Measurements from ENCODE around the gene PEX14. TPM values are rescaled to one million over a fixed set of nuclear protein-coding genes. Genes with fewer than 3 reads are reported as not detected.

PEX14 gene
- total RNA-seq, 1 experiment from 2014 or later = 27.3 TPM

DNA sequence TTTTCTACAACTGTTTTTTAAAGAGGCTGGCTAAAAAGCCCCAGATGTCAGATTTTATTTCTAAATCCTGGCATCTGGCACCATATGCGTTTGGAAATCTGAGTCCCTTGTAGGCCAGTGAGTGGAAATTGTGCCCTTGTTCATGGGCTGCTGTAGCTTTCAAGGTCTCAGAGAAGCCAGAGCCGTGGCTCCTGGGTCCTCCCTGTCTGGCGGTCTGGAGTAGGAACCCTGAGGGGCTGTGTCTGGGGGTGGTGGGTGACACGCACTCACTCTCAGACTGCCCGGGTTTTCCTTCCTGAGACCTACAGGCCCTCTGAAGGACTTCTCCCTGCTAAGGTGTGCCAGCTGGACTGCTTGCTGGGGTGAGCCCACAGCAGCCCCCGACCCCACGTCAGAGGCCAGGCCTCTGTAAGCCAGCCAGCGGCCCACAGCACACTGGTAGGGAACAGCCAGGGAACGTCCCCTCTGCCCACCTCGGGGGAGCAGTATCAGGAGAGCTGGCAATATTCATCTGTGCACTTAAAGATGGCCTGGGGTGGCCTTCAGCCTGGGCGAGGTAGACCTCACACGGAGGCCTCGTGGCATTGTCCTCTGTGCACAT is 151.5 kb downstream of the PEX14 start:
- Mint-ChIP-seq H3K27ac (no peak overlapping the region), H3K36me3 (0 out of 2 replicates have a peak, but pooled peaks cover 2% of the 10 kb centered on the region), H3K4me3 (no peak overlapping the region), H3K27me3 (ENCODE audit: low read depth) (no peaks in the 10 kb centered on the region), H3K9me3 (no peaks in the 10 kb centered on the region), H3K4me1 (peaks cover 7% of the 10 kb centered on the region)
- CTCF ChIA-PET = interaction anchor here (1.0 kb wide), 1 partner anchor 25 kb away, joined by 4 read pairs; no protein-coding TSS in a partner anchor
- ATAC-seq (no peak), DNase-seq (ENCODE audit: low spot score) (no peak)
- POLR2A ChIA-PET = no interaction called here
- TF ChIP-seq JUN (CRISPR knock-in tag; IDR thresholded peaks at IDR 0.05) = no peak
- TF ChIP-seq, protein P1, sequence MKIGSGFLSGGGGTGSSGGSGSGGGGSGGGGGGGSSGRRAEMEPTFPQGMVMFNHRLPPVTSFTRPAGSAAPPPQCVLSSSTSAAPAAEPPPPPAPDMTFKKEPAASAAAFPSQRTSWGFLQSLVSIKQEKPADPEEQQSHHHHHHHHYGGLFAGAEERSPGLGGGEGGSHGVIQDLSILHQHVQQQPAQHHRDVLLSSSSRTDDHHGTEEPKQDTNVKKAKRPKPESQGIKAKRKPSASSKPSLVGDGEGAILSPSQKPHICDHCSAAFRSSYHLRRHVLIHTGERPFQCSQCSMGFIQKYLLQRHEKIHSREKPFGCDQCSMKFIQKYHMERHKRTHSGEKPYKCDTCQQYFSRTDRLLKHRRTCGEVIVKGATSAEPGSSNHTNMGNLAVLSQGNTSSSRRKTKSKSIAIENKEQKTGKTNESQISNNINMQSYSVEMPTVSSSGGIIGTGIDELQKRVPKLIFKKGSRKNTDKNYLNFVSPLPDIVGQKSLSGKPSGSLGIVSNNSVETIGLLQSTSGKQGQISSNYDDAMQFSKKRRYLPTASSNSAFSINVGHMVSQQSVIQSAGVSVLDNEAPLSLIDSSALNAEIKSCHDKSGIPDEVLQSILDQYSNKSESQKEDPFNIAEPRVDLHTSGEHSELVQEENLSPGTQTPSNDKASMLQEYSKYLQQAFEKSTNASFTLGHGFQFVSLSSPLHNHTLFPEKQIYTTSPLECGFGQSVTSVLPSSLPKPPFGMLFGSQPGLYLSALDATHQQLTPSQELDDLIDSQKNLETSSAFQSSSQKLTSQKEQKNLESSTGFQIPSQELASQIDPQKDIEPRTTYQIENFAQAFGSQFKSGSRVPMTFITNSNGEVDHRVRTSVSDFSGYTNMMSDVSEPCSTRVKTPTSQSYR (CRISPR knock-in tag; IDR thresholded peaks at IDR 0.05) = no peak

GRCh38 chr1:10626791-10627410 is 152.2 kb downstream of the PEX14 start:
- ChIA-PET POLR2A (interaction anchor here (0.6 kb wide), 1 partner anchor 969 kb away, joined by 4 read pairs; no protein-coding TSS in a partner anchor), CTCF (interaction anchor here (0.7 to 1.1 kb wide), 2 partner anchors 32 to 97 kb away, joined by 3 read pairs; no protein-coding TSS in a partner anchor)
- Mint-ChIP-seq H3K9me3 (no peaks in the 10 kb centered on the region), H3K27ac (no peak overlapping the region), H3K4me1 (peaks cover 12% of the 10 kb centered on the region), H3K4me3 (no peak overlapping the region), H3K27me3 (ENCODE audit: low read depth) (no peaks in the 10 kb centered on the region), H3K36me3 (0 out of 2 replicates have a peak, but pooled peaks cover 2% of the 10 kb centered on the region)
- TF ChIP-seq PRRX2 (CRISPR knock-in tag; IDR thresholded peaks at IDR 0.05) (no peak), ZNF532 (CRISPR knock-in tag; IDR thresholded peaks at IDR 0.05; ENCODE audit: borderline replicate concordance) (no peak), ZNF263 (CRISPR knock-in tag; IDR thresholded peaks at IDR 0.05; ENCODE audit: low read depth) (no peak), FOXP4 (CRISPR knock-in tag; IDR thresholded peaks at IDR 0.05) (no peak), OVOL2 (CRISPR knock-in tag; IDR thresholded peaks at IDR 0.05; ENCODE audit: borderline replicate concordance) (no peak), ATF1 (CRISPR knock-in tag; IDR thresholded peaks at IDR 0.05) (no peak), HMGA2 (CRISPR knock-in tag; IDR thresholded peaks at IDR 0.05) (no peak), ELF4 (CRISPR knock-in tag; IDR thresholded peaks at IDR 0.05; ENCODE audit: low read depth) (no peak), ZNF396 (CRISPR knock-in tag; IDR thresholded peaks at IDR 0.05; ENCODE audit: borderline replicate concordance) (no peak), JUN (CRISPR knock-in tag; IDR thresholded peaks at IDR 0.05) (no peak), USF2 (CRISPR knock-in tag; IDR thresholded peaks at IDR 0.05) (no peak)
- TF ChIP-seq, protein P2, sequence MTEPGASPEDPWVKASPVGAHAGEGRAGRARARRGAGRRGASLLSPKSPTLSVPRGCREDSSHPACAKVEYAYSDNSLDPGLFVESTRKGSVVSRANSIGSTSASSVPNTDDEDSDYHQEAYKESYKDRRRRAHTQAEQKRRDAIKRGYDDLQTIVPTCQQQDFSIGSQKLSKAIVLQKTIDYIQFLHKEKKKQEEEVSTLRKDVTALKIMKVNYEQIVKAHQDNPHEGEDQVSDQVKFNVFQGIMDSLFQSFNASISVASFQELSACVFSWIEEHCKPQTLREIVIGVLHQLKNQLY (CRISPR knock-in tag; IDR thresholded peaks at IDR 0.05) = no peak
- TF ChIP-seq, protein P3, sequence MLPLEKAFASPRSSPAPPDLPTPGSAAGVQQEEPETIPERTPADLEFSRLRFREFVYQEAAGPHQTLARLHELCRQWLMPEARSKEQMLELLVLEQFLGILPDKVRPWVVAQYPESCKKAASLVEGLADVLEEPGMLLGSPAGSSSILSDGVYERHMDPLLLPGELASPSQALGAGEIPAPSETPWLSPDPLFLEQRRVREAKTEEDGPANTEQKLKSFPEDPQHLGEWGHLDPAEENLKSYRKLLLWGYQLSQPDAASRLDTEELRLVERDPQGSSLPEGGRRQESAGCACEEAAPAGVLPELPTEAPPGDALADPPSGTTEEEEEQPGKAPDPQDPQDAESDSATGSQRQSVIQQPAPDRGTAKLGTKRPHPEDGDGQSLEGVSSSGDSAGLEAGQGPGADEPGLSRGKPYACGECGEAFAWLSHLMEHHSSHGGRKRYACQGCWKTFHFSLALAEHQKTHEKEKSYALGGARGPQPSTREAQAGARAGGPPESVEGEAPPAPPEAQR (CRISPR knock-in tag; IDR thresholded peaks at IDR 0.05) = no peak
- ATAC-seq = no peak
- no peak for DNase-seq (ENCODE audit: low spot score)

Data from WTC11 (cell line).